Heart left ventricle (tissue), 16 donors: ENCODE results near the gene RFX2. TPM values are rescaled to one million over a fixed set of nuclear protein-coding genes. Genes with fewer than 3 reads are reported as not detected.

ENCODE experiments used
- ATAC-seq, 4 donors: fragments of 200-7000 bp; cut with Tn5 transposase; one replicate each; pipeline ENCODE4 v1.9.1; 2020 to 2022; ENCODE audit warnings: moderate library complexity in 4 of 4, mild to moderate bottlenecking in 3 of 4, moderate number of reproducible peaks in 1 of 4
- DNase-seq, 5 donors: peaks; one replicate each; pipeline ENCODE4 v3.0.0-alpha.2; 2020
- H3K27ac ChIP-seq, 12 donors: fragments of 200-600 bp; sonication (generic) in 4 of 12; one replicate each; pipeline versions ENCODE4 v1.5.0 to v1.8.0; 2016 to 2022; ENCODE audit warnings: mild to moderate bottlenecking in 2 of 12
- H3K27me3 ChIP-seq, 9 donors: fragments of 200-600 bp; sonication (generic) in 2 of 9; one replicate each; pipeline versions ENCODE4 v1.5.1 to v1.8.0; 2016 to 2022; ENCODE audit warnings: mild to moderate bottlenecking in 3 of 9
- H3K36me3 ChIP-seq, 9 donors: fragments of 200-600 bp; sonication (generic) in 2 of 9; one replicate each; pipeline versions ENCODE4 v1.5.0 to v1.8.0; 2018 to 2022; ENCODE audit warnings: mild to moderate bottlenecking in 2 of 9
- H3K4me1 ChIP-seq, 12 donors: fragments of 200-600 bp; sonication (generic) in 4 of 12; one replicate each; pipeline versions ENCODE4 v1.5.0 to v1.8.0; 2016 to 2022; ENCODE audit warnings: mild to moderate bottlenecking in 3 of 12
- H3K4me3 ChIP-seq, 12 donors: fragments of 200-600 bp; sonication (generic) in 4 of 12; one replicate each; pipeline versions ENCODE4 v1.5.0 to v1.8.0; 2017 to 2022; ENCODE audit warnings: mild to moderate bottlenecking in 9 of 12, moderate library complexity in 4 of 12
- H3K9me3 ChIP-seq, 12 donors: fragments of 200-600 bp; sonication (generic) in 4 of 12; one replicate each; pipeline versions ENCODE4 v1.5.0 to v1.8.0; 2016 to 2022; ENCODE audit warnings: mild to moderate bottlenecking in 1 of 12
- CTCF ChIP-seq, 12 donors: fragments of 200-600 bp; sonication (generic) in 4 of 12; IDR thresholded peaks; one replicate each; pipeline versions ENCODE4 v1.5.0 to v1.8.0; 2018 to 2022; ENCODE audit warnings: antibody characterized with exemption in 12 of 12, mild to moderate bottlenecking in 5 of 12
- POLR2A ChIP-seq, 2 donors: fragments of 450-650 bp; IDR thresholded peaks; one replicate each; pipeline ENCODE4 v1.6.1; 2017; ENCODE audit warnings: antibody characterized with exemption in 2 of 2, mild to moderate bottlenecking in 2 of 2, moderate library complexity in 2 of 2
- WGBS, 4 donors: extraction: QIAGEN DNeasy Blood & Tissue Kit in 2 of 4; methylation state at CpG; one replicate each; pipeline versions ENCODE4 v1.1.5 to v1.1.7; 2013 to 2018; 5-methylcytosine and 5-hydroxymethylcytosine counted together
- intact Hi-C, 10 donors: fragments of 100-400 bp; cut with DNase I; formaldehyde crosslinking; loops; one replicate each; pipeline versions ENCODE4 v1.11.1 to v1.14.2; 2022
- polyA plus RNA-seq, 2 donors: library from polyadenylated mRNA; stranded (reverse); fragments of 200-250 nt; gene quantifications; one replicate each; pipeline ENCODE4 v1.2.3, GENCODE V29; 2013
- total RNA-seq, 9 donors: library from RNA; depleted of rRNA in 2 of 9; stranded (reverse); fragments of >200 nt in 2 of 9; fragmentation: NEBNext Ultra II Directional in 3 of 9; extraction: Animal tissue kit (Norgen Biotek cat#: 25700) in 3 of 9; gene quantifications; one replicate each; pipeline versions ENCODE4 v1.1.0 to v1.2.4, GENCODE V29; 2016 to 2023
- donor health status: ischemic (EF 13 %, LVEDD 7.1; RV severe dilation, severe dysfunction).
- donor health status: healthy with polysubstance abuse.
- donor health status: DM: no; HTN: yes; CAD: no.
- donor health status: DM: no; HTN: no; CAD: no.
- donor health status: ischemic (EF 25% LVEDD 6.9; RV normal size, moderate dysfunction).
- donor health status: ischemic (EF 25% LVEDD 5.7; RV mildly dilated, moderate dysfunction).
- donor health status: healthy.
- donor health status: DM: yes; HTN: yes; CAD: no.
- donor health status: ischemic (EF 35%, LVEDD 5.7; RV mildly dilated, moderate dysfunction).
- donor health status: nonischemic (EF 11% LVEDD 7.7; RV severe dilation, severe dysfunction).
- donor health status: DM: yes; HTN: yes; CAD: no.
- donor health status: PGD.
- donor health status: ischemic (EF 29% LVEDD 5.4; RV normal size, mild dysfunction).
- donor health status: nonischemic (EF 23%, LVEDD 6.1; RV moderate dilation, normal function).

Gene RFX2
- total and polyA plus RNA-seq, 11 donors = 2.8 to 20.0 (median 5.9) TPM

DNA sequence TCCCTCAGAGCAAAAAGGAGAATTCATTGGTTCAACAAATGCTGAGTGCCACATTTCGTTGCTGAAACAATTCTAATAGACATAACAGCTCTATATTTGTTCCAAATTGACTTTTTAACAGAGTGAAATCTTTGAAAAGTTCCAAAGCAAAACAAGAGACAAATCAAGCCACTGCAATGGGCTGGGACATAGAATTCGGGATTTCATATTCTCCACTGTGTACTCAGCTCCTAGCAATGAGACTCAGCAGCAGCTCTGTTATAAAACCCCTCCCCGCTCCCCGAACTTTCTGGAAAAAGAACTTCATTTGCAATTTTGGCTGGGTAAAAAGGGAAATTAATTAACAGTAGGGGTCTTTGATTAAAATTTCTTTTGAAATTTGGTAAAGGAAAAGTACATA is 11.3 kb downstream of the RFX2 start:
- Histone ChIP-seq H3K4me1 (peaks cover 0 to 64% (median 38%) of the 10 kb centered on the region in 12 donors), H3K27ac (peak overlapping the region in 11 of 12 donors; percentile 0 to 76 (median 52)), H3K36me3 (no peaks in the 10 kb centered on the region), H3K4me3 (no peak overlapping the region), H3K9me3 (no peaks in the 10 kb centered on the region), H3K27me3 (no peaks in the 10 kb centered on the region)
- intact Hi-C loops = loop anchor here in 1 of 10 donors (5.0 kb wide), 1 partner anchor 37 kb away; no protein-coding TSS in a partner anchor
- 64 to 84% (median 73%) methylated on average over 4 of the region's 4 CpGs for WGBS, 4 donors
- TF ChIP-seq CTCF (IDR thresholded peaks at IDR 0.05) = no peak
- no peak for TF ChIP-seq POLR2A (IDR thresholded peaks at IDR 0.05)
- no peak for ATAC-seq
- no peak for DNase-seq

DNA sequence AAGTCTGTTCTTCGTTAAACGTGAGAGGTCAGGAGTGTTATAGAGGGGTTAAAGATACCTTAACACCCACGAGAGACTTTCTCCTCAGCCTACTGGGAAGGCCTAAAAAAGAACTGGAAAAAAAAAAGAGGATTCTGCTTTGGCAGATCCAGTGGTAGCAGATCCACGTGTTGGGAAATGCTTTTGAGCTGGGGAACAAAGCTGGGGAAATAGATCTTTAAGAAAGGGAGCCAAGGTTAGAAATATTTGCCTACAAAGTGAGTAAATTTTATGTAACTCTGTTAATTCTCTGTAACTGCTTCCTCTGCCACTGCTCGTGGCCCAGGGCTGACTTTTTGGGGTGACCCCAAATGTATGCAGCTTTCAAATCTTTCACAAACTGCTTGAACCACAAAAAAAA is 11.7 kb downstream of the RFX2 start:
- intact Hi-C loops = loop anchor here in 1 of 10 donors (5.0 kb wide), 1 partner anchor 36 kb away; no protein-coding TSS in a partner anchor
- H3K27ac ChIP-seq = peak overlapping the region in 10 of 12 donors; percentile 0 to 76 (median 57)
- H3K27me3 ChIP-seq = no peaks in the 10 kb centered on the region
- no peaks in the 10 kb centered on the region for H3K9me3 ChIP-seq
- 28 to 44% (median 40%) methylated on average over 5 of the region's 5 CpGs for WGBS, 4 donors
- TF ChIP-seq POLR2A (IDR thresholded peaks at IDR 0.05) (no peak), CTCF (IDR thresholded peaks at IDR 0.05) (no peak)
- ATAC-seq (no peak), DNase-seq (no peak)
- peaks cover 0 to 59% (median 35%) of the 10 kb centered on the region in 12 donors for H3K4me1 ChIP-seq
- no peaks in the 10 kb centered on the region for H3K36me3 ChIP-seq
- no peak overlapping the region for H3K4me3 ChIP-seq

GRCh38 chr19:6097911-6098310 is 12.4 kb downstream of the RFX2 start:
- ATAC-seq = no peak
- peak overlapping the region in 5 of 12 donors; percentile 1 to 76 (median 62) for H3K27ac ChIP-seq
- intact Hi-C loops = loop anchor here in 1 of 10 donors (5.0 kb wide), 1 partner anchor 36 kb away; no protein-coding TSS in a partner anchor
- H3K27me3 ChIP-seq = no peaks in the 10 kb centered on the region
- no peaks in the 10 kb centered on the region for H3K36me3 ChIP-seq
- H3K9me3 ChIP-seq = no peaks in the 10 kb centered on the region
- no peak overlapping the region for H3K4me3 ChIP-seq
- DNase-seq = no peak
- TF ChIP-seq CTCF (IDR thresholded peaks at IDR 0.05) (no peak), POLR2A (IDR thresholded peaks at IDR 0.05) (no peak)
- H3K4me1 ChIP-seq = peaks cover 0 to 54% (median 30%) of the 10 kb centered on the region in 12 donors
- 90 to 93% (median 92%) methylated on average over 4 of the region's 4 CpGs for WGBS, 4 donors

DNA sequence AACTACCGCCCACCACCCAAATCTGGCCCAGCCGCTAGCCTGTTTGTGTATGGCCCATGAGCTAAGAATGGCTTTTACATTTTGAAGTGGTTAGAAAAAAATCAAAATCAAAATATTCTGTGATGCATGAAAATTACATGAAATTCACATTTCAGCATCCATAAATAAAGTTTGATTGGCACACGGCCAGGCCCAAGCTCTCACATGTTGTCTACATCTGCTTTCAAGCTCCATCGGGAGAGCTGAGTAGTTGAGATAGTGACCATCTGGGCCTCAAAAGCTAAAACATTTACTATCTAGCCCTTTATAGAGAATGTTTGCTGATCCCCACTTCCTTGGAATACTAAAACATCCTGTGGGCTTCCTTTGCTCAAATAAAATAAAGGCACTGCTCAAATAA is 14.5 kb downstream of the RFX2 start:
- intact Hi-C loops = loop anchor here in 1 of 10 donors (5.0 kb wide), 1 partner anchor 33 kb away; no protein-coding TSS in a partner anchor
- TF ChIP-seq CTCF (IDR thresholded peaks at IDR 0.05) (no peak), POLR2A (IDR thresholded peaks at IDR 0.05) (no peak)
- Histone ChIP-seq H3K27ac (peak overlapping the region in 2 of 12 donors; percentile 23 to 33), H3K4me1 (peaks cover 0 to 56% (median 40%) of the 10 kb centered on the region in 12 donors), H3K27me3 (no peaks in the 10 kb centered on the region), H3K9me3 (no peaks in the 10 kb centered on the region), H3K36me3 (no peaks in the 10 kb centered on the region), H3K4me3 (no peak overlapping the region)
- no peak for ATAC-seq
- peak in 1 of 5 donors; percentile 65 for DNase-seq
- 57 to 77% (median 69%) methylated on average over 4 of the region's 4 CpGs for WGBS, 4 donors
